ENCODE data around the gene MAD1L1.
A peak's percentile ranks its signal among the peaks of the same experiment; 100 is the strongest.

Gene MAD1L1

DNA sequence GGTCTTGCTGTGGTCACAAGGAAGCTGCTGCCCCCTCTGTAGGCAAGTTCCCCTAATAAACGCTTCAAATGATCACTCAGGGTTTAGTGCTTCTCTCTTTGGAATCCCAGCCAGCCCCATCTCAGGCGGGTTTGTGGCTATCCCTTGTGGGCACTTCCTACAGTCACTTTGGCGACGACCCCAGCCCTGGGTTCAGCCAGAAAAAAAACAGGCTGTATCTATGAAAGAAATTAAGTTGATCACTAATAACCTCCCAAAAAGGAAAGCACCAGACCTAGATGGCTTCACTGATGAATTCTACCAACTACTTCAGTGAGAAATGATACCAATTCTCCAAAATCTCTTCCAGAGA, 208.2 kb downstream of the MAD1L1 start:
- peak; percentile 18 for DNase-seq

DNA sequence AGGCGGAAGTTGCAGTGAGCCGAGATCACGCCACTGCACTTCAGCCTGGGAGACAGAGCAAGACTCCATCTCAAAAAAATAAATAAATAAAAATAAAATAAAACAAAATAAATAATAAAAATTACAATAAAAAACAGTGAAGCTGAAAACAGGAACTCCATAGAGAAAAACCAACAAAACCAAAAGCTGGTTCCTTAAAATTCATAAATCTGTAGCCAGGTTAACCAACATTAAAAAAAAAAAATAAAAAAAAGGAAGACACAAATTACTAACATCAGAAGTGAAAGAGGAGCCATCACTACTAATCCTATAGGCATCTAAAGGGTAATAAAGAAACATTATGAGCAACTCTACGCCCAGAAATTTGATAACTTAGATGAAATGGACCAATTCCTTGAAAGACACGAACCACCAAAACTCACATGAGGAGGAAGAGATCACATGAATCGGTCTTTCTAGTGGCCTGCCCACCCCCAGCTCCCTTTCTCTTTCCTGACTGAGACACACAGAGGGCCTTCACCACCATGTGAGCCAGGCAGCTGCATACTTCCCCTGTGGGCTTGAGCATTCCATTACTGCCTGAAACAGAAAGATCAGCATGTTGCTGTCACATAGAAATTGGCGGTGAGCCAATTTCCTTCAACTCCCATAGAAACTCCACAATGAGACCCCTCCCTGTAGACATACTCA, 208.7 kb downstream of the MAD1L1 start:
- peak; percentile 23 for DNase-seq

DNA sequence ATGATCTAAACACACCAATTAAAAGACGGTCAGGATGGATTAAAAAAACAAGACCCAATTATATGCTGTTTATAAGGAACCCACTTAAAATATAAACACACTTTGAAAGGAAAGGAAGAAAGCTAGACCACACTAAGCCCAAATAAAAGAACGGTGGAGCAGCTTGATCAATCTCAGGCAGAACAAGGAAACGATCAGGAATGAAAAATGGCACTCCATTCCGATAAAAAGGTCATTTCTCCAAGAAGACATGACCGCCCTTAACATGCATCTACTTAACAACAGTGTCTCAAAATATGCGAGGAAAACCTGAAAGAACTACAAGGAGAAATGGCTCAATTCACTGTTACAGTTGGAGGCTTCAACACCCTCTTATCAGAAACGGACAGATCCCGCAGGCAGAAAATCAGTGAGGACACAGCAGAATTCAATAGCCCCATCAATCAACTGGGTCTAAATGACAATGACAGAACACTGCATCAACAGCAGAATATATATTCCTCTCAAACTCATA, 210.0 kb downstream of the MAD1L1 start:
- DNase-seq: peak; percentile 0

DNA sequence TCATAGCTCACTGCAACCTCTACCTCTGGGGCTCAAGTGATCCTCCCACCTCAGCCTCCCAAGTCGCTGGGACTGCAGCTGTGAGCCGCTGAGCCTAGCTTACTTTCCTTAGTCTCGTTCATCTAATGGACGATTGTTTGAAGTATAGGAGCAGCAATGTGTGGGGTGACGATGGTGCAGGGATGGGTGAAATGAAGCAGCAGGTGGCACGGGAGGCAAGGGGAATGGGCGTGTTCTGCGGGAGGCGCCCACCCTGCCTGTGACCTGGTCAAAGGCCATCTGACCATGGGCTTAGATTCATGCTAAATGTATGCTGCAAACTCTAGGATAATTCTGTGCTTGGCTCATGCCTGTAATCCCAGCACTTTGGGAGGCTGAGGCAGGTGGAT, 210.7 kb downstream of the MAD1L1 start:
- peak; percentile 7 for DNase-seq

DNA sequence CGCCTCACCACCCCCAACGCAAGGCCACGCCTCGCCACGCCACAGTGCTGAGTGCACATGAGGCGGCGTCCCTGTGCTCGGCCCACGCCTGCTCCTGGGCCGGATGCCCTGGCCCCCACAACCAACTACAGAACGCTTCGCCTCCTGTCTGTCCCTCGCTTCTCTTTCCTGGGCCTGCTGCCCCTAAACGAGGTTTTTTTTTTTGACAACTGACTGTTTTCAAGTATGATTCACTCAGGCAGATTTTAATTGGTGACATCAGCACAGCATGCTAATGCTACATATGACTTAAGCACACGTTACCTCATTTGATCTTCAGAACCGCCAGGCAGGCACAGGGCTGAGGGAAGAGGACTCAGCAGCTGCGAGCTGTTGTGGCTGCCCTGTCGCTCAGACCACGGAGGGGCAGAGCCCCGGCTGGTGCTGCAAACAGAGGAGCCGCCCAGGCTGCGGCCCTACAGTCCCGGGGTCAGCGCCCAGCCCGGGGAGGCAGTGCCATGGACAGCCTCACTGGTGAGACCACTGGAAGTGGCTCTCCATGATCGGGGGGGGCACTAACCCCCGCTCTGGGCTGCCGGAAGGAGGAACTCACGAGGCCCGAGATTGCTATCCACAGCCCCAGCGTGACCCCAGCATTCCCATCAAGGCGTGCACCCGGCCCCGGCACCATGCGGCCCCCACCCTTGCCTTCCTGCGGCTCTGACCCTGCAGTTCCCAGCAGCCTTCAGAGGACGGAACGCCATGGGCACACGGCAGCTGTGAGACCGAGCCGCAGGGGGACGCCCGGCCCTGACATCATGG, 212.8 kb downstream of the MAD1L1 start:
- DNase-seq: peak; percentile 71

DNA sequence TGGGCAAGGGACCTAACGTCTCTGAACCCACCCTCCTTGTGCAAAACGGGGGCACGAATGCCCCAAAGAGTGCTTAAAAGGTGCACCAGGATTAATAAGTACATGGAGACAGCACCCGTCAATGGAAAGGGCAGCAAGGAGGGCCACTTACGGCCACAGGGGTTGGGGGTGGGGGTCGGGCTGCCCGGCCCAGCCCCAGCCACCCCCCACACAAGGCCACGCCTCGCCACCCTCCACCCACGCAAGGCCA, 213.4 kb downstream of the MAD1L1 start:
- DNase-seq: no peak

DNA sequence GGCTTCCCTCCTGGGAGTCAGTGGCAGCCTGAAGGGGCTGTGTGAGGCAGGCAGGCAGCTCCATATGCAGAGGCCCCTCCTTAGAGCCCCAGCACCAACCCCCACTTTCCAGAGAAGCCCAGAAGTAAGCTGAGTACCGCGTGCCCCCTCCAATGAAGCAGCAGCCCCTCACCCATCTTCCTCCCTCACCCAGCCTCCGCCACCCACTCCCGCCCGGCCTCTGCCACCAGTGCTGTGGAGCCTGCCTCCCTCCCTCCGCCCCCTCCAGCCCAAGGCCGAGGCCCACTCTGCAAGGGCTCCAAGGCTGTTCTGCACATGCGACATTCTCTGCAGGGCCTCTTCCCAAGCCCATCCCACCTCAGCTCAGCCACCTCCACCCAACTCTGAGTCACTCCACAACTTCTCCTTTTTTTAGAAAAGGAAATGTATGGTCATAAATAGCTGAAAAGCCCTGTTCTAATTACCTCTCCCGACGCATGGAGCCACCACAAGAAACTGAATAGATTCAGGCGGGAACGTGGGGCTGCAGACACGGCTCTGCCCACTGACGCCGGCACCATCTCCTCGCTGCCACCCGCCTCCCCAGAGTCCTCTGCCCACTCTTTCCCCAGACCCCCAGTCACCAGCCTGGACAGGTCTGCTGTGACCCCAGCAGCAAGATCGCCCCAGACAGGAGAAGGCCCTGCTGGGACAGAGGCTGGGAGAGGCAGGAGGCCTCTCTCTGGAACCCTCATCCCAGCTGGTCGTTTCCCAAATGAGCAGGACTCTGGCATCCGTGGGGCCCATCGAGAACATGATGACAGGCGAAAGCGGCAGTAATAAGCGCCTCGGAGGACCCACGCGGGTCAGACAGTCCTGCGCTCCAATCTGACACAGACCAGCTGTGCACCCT, 213.9 kb downstream of the MAD1L1 start:
- peak; percentile 85 for DNase-seq

DNA sequence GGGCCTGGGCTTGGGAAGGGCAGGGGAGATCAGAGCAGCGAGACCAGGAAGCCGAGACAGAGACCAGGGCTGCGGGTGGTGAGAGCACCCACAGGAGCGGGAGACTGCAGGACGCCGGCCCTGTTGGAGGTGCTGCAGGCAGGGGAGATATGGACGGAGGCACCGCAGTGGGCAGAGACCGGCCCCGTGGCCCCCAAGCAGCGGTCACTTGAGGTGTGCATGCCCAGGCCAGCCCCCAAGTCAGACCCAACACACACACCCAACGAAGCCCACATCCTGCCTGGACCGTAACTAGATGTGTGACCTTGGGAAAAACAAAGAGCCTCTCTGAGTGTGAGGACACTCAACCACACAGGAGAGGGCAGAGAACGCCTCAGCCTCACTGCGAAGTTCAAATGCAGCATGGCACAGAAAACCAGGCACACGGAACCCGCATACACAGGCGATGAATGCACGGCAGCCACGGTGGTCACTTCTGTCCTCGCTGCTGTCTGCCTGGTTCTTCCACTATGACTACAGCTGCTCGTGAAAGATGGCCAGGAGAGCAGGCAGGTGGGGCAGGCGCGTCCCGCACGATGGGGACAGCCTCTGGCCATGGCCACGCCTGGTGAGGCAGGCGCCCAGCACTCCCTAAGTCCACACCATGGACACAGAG, 214.7 kb downstream of the MAD1L1 start:
- peak; percentile 35 for DNase-seq

DNA sequence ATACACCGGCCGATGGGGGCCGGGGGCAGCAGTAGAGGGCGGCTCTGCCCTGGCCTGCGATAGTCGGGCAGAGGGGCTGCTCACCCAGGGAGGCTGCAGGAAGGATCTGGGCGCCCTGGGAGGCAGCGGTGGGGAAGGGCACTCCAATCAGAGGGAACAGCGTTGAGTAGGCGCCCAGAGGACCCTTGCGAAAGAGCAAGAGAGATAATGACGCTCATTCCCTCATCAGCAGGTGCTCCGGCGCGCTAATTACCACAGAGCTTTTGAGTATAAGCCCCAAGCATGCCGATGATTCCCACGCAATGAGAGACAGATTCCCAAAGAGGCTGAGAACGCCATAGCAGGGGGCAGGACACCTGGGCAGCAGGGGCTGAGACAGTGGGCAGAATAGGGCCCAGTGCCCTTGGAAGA, 215.3 kb downstream of the MAD1L1 start:
- DNase-seq: peak; percentile 29

DNA sequence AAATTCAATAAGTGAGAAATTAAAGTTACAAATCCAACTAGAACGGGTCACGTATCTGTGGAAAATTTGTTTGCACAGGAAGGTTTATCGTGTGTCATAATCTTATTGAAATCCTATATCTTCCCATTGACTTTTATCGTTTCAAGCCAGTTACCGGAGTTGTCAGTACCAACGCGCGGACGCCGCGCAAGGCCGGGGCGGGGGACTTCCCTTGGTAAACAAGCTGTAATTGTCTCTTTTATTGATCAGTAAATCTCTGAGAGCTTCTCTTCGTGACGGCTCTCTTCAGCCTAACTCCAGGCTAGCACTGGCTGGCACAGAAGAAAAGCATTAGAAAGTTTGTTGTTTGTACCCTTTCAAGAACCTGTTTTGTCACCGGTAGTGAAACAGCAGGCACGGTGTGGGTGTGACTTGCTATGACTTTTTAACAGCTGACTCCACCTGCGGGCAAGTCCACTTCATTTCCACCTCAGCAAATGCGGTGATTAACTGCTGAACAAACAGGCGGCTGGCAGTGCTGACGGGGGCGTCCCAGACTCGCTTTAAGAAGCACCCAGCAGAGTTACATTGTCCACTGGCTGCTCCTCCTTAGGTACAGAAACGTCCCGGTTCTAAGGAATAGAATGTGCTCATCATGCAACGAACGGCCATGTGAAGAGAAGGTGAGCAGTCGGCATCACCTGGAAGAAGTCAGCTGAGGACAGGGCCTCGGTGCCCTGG, 215.8 kb downstream of the MAD1L1 start:
- peak; percentile 15 for DNase-seq

DNA sequence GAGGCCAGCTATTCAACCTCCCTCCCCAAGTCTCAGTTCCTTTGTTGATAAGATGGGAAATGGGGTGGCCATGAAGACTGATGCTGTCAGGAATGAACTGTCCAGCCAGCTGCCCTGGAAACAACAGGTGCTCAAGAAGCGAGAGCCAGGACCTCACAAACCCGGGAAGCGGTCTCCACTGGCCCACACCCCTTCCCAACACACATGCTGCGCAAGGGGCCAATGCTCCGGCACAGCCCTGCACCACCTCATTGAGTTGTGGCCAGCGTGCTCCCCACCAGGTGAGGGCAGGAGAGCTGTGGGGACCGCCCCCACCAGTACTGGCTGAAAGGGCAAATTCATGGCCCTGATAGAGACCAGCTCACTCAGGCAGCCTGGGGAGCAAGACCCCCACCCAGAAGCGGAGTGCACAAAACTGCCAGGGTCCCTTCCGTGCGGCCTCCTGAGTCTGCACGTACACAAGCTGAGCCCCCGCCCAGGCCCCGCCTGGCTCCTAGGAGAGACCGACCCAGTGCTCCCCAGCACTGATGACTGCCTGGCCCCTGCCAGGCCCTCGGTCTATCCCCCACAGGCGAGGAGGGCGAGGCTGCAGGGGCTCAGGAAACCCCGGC, 216.6 kb downstream of the MAD1L1 start:
- peak; percentile 30 for DNase-seq

DNA sequence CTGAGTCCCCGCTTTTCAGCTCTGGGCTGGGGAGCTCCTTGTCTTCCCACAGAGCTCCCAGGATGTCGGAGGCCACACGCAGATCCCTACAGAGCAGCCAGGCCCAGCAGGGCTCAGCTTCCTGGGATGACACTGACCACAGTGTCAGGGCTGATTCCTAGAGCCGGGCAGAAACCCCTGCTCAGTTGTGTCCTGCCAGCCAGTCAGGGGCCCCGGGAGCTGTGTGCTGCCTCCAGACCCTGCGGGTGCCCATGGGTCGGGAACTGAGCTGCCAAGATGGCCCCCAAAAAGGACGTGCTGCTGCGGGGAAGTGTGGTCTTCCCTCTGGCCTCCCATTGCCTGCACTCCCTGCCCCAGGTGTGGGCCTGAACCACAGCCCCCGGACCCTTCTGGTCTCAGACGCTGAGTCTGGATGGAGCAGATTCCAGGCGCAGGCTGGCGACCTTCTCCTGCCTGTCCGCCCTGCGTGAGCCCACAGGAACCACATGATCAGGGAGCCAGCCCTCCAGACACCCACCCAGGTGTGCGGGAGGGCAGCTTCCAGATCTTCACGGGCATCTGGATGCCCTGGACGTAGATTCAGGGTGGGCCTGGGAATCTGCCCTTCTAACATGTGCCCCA, 217.4 kb downstream of the MAD1L1 start:
- peak; percentile 25 for DNase-seq

DNA sequence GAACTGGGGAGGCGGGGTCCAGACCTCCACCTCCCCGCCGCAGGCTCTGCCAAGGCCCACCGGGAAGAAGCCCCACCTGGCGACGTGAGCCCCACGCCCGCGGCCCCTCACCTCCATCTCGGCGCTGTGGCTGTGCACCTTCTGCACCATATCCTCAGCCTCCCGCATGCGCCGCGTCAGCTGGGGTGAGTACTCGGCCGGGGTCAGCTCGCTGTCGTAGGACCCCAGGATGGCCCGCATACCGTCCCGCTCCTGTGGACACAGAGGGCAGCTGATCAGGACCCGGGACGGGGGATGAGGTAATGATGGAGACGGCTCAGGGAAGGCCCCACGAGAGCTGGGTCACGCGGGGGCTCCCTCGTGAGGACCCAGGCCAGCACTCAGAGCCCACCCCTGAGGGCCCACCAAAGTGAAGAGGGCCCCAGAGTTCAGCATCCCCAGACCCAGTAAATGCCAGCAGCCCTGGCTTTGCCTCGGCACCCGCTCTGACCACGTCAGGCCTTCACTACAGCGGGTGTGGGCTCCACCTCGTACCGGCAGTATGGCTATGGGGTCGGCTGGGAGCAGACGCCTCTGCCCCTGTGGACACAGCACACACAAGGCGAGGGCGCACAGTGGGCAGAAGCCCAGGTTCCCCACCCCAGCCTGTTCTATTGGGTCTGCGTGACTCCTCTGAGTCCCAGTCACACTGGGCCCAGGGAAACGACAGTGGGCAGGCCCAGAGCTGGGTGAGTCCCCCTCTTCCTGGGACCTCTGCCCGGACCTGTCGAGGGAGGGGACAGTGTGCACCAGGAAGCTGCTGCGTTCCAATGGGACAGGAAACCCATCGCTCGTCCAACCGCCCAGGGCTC, 218.1 kb downstream of the MAD1L1 start:
- peak; percentile 27 for DNase-seq

DNA sequence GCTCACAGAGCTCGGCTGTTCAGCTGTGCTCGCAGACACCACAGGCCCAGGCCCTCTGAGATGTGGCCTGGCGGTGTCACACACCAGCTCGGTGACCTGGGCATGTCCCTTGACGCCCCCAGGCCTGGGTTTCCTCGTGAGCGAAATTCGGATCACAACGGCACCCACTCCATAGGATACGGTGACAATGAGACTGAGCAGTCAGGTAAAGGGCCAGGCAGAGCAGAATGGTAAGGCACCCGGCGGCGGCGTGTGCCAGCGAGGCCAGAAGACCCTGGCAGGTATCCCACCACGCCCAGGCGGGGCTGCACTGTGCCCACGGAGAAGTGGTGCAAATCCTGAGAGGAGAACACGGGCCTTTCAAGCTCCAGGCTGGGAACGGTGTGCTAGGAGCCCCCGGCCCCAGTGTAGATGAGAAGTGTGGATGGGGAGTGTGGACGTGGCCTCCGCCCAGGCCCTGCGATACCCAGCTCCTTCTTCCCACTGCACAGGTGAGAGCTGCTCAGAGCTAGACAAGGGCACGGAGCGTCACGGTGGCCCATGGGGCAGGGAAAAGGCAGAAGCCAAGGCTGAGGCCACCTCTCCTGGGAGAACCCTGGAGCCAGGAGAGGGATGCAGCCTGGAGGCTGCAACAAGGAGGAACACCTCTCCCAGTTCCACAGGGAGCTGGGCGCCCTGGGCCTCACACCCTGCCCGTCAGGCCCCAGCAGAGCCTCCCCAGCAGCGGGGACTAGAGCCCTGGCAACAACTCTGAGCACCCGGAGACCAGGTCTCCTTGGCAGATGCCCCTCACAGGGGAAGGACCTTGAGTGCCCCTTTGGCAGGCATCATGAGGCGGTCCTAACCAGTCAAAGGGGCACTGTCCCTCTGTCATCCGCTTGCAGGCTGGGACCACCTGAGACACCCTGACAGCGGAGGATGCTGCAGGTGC, 219.1 kb downstream of the MAD1L1 start:
- peak; percentile 29 for DNase-seq

DNA sequence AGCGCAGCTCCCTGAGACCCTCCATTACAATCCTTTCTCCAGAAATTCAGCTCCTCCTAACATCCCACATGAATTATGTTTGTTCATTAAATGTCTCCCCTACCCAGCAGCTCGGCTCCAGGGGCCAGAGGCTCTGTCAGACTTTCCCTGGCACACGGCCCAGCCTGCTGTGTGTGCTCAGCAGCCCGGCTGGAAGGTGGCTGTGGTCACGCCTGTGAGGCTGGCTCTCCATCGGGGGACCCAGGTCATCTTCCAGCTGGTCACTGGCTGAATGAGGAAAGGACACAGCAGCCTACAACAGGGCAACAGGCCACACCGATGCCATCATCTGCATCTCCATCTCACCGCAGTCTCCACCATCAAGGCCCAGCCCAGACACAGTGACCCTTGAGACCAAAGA, 219.8 kb downstream of the MAD1L1 start:
- DNase-seq: peak; percentile 64

DNA sequence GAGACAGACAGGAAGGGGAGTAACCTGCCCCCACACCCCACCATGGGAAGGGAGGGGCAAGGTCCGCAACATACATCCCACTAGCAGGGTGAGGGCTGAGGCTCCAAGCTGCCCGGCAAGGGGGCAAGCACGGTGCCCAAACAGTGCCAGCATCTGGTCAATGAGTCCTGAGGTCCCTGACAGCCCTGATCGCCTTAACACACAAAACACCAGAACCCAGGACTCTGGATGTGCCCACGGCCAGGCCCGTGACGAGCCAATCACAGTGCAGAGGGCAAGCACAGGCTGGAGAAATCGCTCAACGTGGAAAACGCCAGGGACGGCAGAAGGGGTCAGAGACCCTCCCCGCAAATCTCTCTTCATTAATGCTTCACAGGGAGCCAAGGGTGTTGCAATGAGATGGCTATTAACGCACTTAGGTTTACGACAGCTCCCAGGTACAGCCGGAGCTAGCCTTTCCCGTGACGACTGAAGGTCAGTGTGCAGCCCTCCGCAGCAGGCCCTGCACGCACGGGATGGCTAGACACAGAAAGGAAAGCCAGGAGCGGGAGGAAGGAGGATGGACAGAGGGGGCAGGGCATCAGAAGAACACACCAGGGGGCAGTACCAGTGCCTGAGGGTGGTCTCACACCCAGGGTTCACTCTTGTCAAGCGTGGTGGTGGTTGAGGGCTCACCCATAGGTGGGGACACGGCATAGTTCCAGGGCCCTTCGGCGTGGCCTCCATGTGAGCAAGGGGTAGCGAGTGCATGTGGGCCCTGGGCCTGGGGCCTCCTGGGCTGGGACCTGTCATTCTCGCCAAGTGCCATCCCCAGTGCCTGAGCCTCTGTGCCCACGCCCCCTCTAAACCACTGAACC, 220.5 kb downstream of the MAD1L1 start:
- DNase-seq: peak; percentile 22

DNA sequence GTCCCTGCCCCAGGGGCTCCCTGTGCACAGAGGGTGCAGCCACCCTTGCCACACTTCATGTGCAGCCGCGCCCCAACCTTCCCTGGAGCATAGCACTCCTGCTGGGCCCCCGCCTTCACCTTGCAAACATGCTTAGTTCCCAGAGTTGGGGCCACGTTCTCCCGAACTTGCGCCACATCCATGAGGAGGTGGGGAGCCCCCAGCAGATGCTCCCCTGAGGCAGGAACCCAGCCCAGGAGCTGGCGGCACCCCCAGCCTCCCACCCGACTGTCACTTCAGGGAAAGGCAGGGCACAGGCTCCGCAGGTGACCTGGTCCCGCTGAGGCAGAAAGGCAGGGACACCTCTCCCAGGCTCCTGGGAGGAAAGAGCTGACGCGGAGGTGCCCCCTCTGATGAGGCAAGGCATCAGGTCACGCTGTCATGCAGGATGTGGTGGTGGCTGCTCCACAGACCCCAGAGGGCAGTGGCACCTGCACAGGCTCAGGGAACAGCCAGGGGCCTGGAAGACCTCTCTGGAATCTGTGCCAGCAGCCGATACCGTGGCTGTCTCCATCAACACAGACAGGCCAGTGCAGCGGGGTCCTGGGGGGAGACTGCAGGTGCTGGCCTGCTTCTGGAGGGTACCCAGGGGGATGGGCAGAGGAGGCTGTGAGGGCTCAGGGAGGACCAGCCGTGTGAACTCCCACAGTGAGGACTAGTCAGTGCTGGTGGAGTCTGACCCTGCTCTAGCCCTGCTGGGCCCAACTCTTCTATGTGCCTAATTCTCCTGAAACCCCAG, 221.3 kb downstream of the MAD1L1 start:
- peak; percentile 23 for DNase-seq

Measured in left hindlimb (tissue), 1 donor.